Activated CD4-positive, alpha-beta T cell treated with anti-CD3 and anti-CD28 coated beads for 48 hours (primary cell): ENCODE results near the gene RPL22.
A peak's percentile ranks its signal among the peaks of the same experiment; 100 is the strongest.

ENCODE experiments used
- DNase-seq: peaks from one replicate; pipeline ENCODE4 v3.0.0-alpha.2; 2020

RPL22 gene

DNA sequence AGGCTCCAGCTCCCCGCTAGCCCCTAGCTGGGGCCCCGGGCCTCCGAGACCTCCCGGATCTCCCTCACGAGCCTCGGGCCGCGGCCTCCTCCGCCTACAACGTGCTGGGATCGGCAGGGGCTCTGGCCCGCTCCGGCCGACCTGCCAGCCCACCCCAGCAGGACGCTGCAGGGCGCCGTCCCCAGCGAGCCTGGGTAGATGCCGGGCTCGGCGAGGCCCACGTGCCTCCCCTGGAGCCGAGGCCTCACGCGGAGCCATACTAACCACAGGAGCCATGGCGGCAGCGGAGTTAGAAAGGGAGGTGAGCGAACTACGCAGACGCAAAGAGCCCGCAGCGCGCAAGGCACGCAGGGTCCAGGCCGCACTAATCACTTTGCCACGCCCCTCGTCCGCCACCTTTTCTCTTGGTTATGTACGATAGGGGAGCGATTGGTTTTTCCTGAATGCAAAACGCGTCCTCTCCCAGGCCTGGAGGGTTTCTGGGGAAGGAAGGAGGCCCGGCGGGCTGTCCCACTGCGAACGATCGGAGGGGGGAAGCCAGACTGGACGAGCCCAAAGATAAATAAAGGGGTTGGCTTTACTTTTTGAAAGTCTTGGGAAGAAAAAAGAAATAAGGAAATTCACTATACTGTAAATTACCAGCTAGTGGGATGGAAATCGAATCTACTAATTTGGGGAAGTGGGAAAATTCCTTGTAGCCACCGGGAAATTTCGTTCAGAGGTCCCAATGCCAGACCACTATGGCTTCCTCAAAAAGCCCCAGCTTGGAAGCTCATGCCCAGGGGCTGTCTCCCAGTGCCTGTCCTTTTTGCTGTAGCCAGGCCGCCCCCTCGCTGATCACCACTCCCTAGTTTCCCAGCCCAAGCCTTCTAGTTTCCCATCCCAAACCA lies at the start of gene RPL22:
Gene RPL22 (minus strand): TSS at position 298 of the 890 bp plus-strand sequence. CDS start 22 bp downstream, at position 276.
- DNase-seq: peak; percentile 99

DNA sequence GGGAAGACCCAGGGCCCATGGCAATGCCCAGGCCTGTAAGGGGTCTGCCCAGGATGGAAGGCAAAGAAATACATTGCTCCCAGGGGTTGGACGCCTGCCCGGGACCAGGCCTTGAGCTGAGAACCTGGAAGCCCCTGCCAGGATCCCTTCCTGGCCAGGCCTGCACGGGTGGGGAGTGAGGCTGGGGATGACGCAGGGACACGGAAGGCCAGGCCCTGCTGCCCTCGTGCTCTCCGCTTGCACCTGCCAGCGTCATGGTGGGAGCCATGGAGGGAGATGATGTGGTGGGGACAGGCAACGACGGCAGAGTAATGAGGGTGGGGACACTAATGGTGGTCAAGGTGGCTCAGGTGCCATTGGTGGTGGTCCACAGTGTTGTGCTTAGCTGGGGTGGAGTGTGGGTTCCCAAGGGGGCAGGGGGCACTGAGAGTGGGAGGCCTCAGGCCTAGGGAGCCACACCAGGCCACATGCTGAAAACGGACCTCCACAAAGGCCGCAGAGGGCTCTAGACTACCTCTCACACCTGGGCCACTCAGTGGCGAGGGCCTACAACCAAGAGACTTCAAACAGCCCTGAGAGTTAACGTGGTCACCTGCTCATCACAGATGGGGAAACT lies 48.9 kb upstream of the RPL22 start:
- DNase-seq: no peak

DNA sequence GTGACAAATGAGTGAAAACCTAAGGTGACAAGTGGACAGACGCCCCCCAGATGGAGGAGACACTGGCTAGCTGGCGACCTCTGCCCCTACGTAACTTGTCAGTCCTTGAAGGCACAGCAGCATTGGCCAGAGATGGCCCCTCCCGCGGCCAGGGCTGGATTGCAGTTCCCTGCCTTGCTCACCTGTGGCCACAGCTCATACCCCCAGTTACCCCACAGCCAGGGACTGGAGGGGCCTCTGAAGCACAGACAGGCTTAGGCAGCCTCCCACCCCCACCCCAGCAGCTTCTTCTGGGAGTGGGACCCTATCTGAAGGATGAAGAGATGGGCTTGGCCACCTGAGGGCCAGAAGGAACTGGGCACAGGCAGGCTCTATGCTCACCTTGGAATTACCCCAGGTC lies 48.3 kb upstream of the RPL22 start:
- DNase-seq: no peak

- DNase-seq: peak; percentile 87
Measured at GRCh38 chr1:6246497-6247467, 47.4 kb upstream of the RPL22 start.

- DNase-seq: peak; percentile 69
Measured at GRCh38 chr1:6245869-6246496, 46.6 kb upstream of the RPL22 start.

DNA sequence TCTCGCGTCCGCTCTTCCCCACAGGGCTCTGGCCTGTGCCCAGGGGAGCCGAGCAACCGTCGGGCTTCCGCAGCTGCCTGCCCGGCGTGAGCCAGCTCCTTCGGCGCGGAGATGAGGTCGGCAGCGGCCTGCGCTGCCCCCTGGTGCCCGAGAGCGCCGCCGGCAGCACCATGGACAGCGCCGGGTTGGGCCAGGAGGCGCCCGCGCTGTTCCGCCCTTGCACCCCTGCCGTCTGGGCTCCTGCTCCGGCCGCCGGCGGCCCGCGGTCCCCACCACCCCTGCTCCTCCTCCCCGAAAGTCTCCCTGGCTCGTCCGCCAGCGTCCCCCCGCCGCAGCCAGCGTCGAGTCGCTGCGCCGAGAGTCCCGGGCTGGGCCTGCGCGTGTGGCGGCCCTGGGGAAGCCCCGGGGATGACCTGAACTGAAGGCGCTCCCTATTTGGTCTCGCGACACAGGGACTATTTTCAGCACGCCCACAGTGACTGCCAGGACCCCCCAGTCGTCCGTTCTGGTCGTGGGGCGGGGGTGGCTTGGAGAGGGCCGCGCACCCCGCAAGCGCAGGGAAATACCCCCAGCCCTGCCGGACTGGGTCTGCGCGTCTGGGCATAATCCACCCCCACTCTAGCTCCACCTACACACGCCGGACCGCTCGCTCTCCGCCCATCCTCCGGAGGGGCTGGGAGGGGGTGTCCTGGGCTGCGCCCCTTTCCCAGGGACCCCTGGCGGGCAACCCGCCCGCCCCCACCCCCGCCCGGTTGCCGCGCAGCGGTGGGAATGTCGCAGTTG lies 45.9 kb upstream of the RPL22 start:
- DNase-seq: peak; percentile 84

DNA sequence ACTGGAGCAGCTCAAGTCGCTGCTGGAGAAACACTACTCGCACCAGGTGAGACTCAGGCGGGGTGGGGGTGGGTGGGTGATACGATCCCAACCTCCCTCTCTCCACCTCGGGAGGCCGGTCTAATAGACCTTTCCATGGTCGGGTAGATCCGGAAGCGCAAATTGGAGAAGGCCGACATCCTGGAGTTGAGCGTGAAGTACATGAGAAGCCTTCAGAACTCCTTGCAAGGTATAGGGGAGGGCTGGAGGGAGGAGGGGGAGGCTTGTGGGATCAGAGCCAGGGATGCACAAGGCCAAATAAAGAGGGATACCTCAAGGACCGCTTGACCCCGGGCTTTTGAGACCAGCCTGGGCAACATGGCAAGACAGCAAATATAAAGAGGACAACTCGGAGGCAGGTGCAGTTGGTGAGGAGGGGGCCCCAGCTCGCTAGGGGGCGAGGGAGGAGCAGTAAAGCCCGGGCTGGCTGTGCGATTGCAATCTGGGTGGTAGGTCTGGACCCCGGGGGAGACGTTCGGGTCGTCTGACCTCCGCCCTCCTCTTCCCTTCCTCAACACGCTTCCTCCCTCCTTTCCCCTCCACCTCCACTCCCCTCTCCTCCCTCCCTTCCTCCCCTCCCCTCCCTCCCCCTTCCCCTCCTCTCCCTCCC lies 45.1 kb upstream of the RPL22 start:
- no peak for DNase-seq

DNA sequence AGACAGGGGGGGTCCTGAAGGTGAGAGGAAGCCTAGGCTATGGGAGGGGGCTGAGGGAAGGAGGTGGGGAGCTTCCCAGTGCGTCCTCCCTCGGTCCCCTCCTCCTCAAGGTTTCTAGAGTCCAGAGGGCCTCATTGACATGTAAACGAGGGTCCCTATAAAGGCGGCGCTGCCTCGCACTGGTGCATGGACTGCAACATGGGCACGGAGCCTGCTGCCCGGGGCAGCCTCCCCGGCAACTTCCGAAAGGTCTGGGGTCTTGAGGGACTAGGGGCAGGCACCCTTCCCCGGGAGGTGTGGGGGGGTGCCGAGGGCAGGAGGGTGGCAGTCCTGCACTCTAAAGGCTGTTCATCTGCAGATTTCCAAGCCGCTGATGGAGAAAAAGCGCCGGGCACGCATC lies 44.6 kb upstream of the RPL22 start, which contains the start of gene HES3:
Gene HES3 (plus strand): TSS at position 187 of the 400 bp plus-strand sequence. CDS start 187 bp downstream, at position 374.
- no peak for DNase-seq

- DNase-seq: no peak
Measured at GRCh38 chr1:6243053-6243834, 43.8 kb upstream of the RPL22 start.

DNA sequence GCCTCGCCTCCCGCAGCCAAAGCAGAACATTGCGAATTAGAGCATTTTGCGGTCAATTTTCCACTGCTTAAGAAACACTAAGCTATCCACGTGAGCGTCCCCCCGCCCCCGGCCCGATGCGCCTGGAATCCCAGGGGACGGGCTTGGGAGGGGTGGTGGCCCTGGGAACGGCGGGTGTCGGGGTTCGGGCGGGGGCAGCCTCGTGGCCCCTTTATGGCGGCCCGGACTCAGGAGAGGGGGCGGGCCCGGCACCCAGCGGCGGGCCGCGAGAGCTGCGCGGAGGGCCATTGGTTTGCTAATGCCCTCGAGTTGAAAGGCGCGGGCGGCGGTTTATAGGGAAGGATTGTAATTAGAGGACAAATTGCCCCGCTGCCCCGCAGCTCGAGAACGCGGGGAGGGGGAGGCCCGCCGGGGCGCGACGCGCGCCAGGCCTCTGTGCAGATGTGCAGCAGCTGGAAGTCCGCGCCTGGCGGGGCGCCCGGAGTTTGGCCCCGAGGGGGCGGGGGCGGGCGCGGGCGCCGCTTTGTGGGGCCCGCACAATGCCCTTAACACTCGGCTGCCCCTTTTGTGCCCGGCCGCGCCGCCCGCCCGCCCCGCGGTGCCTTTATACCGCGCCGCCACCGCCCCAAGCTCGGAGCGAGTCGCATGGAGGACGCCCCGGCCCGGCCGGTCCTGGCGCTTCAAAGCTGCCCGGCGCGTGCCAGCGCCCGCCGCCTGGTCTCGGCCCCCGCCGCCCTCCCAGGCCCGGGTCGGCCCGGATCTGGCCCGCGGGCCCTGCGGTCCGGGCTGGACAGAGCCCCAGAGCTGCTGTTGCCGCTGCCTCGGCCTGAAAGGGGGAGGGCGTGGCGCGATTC lies 42.7 kb upstream of the RPL22 start:
- DNase-seq: no peak

- DNase-seq: no peak
Measured at GRCh38 chr1:6241107-6241886, 41.9 kb upstream of the RPL22 start.

- no peak for DNase-seq
Measured at GRCh38 chr1:6239950-6240768, 40.8 kb upstream of the RPL22 start.

DNA sequence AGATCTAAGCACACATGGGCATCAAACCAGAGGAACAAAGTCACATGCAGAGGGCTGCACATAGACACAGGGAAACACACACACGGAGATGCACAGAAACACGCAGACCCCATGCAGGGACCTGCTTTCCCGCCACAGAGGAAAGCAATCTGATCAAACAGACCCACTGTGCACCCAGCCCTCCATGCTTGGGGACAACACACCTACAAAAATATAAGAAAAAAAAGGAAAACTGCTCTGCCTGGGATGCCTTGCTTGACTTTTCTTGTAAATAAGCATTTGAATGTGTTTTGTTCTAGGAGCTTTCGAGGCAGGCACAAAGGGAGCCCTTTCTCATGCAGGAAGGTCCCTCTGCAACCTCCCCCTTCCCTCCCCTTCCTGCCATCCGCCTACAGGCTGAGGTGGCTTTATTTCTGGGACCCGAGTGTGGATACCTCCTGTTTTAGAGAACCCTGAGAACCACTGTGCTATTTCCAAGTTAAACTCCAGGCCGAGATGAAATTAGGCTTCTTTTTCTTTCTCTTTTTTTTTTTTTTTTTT lies 39.9 kb upstream of the RPL22 start:
- no peak for DNase-seq

DNA sequence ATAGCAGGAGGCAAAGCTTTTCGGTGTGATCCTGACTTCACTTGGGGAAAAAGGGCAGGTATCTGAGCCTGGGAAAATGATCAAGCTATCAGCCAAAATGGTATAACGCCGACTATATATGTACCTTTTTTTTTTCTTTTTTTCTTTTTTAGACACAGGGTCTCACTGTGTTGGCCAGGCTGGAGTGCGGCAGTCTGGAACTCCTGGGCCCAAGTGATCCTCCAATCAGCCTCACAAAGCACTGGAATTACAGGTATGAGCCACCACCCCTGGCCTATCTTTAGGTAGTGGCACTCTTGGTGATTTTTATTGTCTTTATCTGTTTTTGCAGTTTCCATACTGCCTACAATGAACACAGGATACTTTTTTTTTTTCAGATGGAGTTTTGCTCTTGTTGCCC lies 37.7 kb upstream of the RPL22 start:
- no peak for DNase-seq

DNA sequence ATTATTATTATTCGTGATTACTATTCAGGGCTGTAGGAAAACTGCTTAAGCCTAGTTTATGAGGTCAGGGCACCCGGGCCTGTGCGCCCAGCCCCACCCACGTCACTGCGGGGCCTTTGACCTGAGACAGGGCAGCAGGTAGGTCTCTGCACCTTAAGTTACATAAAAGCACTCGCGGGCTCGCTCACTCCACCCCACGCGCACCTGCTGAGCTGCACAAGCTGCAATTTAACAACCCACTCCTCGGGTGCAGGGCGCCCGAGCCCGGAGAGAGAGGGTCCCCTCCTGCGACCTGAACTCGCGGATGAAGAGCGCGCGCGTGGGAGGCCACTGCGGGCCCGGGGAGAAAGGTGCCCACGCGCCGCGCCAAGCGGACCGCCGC lies 35.9 kb upstream of the RPL22 start:
- peak; percentile 40 for DNase-seq

GRCh38 chr1:6234502-6235295 lies 35.3 kb upstream of the RPL22 start:
- no peak for DNase-seq
